ENCODE data around the gene LRGUK.

GRCh38 chr7:134195252-134195651 is 68.1 kb downstream of the LRGUK start:
- no peak for TF ChIP-seq POLR2A (IDR thresholded peaks at IDR 0.05)
- TF ChIP-seq, protein P1, sequence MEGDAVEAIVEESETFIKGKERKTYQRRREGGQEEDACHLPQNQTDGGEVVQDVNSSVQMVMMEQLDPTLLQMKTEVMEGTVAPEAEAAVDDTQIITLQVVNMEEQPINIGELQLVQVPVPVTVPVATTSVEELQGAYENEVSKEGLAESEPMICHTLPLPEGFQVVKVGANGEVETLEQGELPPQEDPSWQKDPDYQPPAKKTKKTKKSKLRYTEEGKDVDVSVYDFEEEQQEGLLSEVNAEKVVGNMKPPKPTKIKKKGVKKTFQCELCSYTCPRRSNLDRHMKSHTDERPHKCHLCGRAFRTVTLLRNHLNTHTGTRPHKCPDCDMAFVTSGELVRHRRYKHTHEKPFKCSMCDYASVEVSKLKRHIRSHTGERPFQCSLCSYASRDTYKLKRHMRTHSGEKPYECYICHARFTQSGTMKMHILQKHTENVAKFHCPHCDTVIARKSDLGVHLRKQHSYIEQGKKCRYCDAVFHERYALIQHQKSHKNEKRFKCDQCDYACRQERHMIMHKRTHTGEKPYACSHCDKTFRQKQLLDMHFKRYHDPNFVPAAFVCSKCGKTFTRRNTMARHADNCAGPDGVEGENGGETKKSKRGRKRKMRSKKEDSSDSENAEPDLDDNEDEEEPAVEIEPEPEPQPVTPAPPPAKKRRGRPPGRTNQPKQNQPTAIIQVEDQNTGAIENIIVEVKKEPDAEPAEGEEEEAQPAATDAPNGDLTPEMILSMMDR (IDR thresholded peaks at IDR 0.05 in 4 of 5, conservative IDR thresholded peaks at IDR 0.05 in 1 of 5) = no peak
